KMS-11 (cell line): ENCODE results near the gene SCO1.
"Not testable (repeated sequence)": the region's sequence is repeated elsewhere in the genome, so short reads cannot be mapped to it uniquely, and the experiment has no call there.

ENCODE experiments used
- H2AFZ ChIP-seq: fragments of 200-600 bp; sonication (generic); 2 replicates; pipeline ENCODE4 v1.6.1; 2016; ENCODE audit warnings: antibody characterized with exemption, mixed run types, low read depth
- H3K27ac ChIP-seq: fragments of 200-600 bp; sonication (generic); 2 replicates; pipeline ENCODE4 v1.6.1; 2016; ENCODE audit warnings: mild to moderate bottlenecking, mixed run types
- H3K27me3 ChIP-seq: fragments of 200-600 bp; sonication (generic); 2 replicates; pipeline ENCODE4 v1.6.1; 2017; ENCODE audit warnings: mild to moderate bottlenecking, low read depth, mixed run types, moderate library complexity; ENCODE audit not compliant: insufficient read depth
- H3K36me3 ChIP-seq: fragments of 200-600 bp; sonication (generic); 2 replicates; pipeline ENCODE4 v1.6.1; 2017; ENCODE audit warnings: mild to moderate bottlenecking, mixed run types; ENCODE audit not compliant: insufficient read depth
- H3K4me1 ChIP-seq: fragments of 200-600 bp; sonication (generic); 2 replicates; pipeline ENCODE4 v1.6.1; 2016; ENCODE audit warnings: mild to moderate bottlenecking, low read depth, mixed run types; ENCODE audit not compliant: poor library complexity, severe bottlenecking
- H3K4me2 ChIP-seq: fragments of 200-600 bp; sonication (generic); 2 replicates; pipeline ENCODE4 v1.7.0; 2016; ENCODE audit warnings: mild to moderate bottlenecking, mixed run types
- H3K4me3 ChIP-seq: fragments of 200-600 bp; sonication (generic); IDR thresholded peaks from 2 replicates; pipeline ENCODE4 v1.6.1; 2017; ENCODE audit warnings: low read depth, low read length, mixed read lengths; ENCODE audit not compliant: insufficient read depth
- H3K79me2 ChIP-seq: fragments of 200-600 bp; sonication (generic); 2 replicates; pipeline ENCODE4 v1.6.1; 2016; ENCODE audit warnings: low read depth, mixed run types; ENCODE audit not compliant: insufficient read depth
- H3K9ac ChIP-seq: fragments of 200-600 bp; sonication (generic); 2 replicates; pipeline ENCODE4 v1.6.1; 2016; ENCODE audit warnings: mild to moderate bottlenecking, mixed run types
- H4K20me1 ChIP-seq: fragments of 200-600 bp; sonication (generic); 2 replicates; pipeline ENCODE4 v1.6.1; 2016; ENCODE audit warnings: mild to moderate bottlenecking, mixed run types; ENCODE audit not compliant: insufficient read depth
- TF ChIP-seq, protein P1 (sequence below): fragments of 200-600 bp; sonication (generic); conservative IDR thresholded peaks from 2 replicates; pipeline ENCODE4 v1.6.1; 2017; ENCODE audit warnings: low read depth, mild to moderate bottlenecking, antibody characterized with exemption, low read length, moderate library complexity, mixed read lengths

Gene SCO1

DNA sequence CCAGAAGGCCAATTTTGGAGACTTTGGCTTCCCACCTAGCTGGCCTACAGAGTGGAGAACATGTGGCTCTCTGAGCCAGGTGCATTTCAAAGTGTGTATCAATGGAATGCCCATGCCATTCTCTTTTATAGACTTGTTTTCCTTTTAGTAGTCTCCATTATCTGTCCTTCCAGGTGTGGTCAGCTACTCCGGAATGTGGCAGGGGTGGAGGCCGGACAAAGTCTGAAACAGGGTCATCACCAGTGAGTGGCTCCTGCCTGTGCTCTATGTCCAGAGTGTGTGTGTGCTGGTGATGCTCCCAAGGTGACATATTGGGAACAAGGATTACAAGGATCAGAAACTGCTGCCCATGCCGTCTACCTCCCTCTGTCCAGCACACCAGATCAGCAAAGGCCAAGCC, 36.3 kb upstream of the SCO1 start:
- Histone ChIP-seq H3K27me3 (no peaks in the 10 kb centered on the region), H3K4me1 (no peaks in the 10 kb centered on the region), H2AFZ (no peak overlapping the region), H3K27ac (no peak overlapping the region), H3K4me2 (no peak overlapping the region), H3K79me2 (no peaks in the 10 kb centered on the region), H3K36me3 (no peaks in the 10 kb centered on the region), H3K9ac (no peak overlapping the region), H4K20me1 (no peaks in the 10 kb centered on the region), H3K4me3 (no peak overlapping the region)
- TF ChIP-seq, protein P1, sequence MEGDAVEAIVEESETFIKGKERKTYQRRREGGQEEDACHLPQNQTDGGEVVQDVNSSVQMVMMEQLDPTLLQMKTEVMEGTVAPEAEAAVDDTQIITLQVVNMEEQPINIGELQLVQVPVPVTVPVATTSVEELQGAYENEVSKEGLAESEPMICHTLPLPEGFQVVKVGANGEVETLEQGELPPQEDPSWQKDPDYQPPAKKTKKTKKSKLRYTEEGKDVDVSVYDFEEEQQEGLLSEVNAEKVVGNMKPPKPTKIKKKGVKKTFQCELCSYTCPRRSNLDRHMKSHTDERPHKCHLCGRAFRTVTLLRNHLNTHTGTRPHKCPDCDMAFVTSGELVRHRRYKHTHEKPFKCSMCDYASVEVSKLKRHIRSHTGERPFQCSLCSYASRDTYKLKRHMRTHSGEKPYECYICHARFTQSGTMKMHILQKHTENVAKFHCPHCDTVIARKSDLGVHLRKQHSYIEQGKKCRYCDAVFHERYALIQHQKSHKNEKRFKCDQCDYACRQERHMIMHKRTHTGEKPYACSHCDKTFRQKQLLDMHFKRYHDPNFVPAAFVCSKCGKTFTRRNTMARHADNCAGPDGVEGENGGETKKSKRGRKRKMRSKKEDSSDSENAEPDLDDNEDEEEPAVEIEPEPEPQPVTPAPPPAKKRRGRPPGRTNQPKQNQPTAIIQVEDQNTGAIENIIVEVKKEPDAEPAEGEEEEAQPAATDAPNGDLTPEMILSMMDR: no peak

DNA sequence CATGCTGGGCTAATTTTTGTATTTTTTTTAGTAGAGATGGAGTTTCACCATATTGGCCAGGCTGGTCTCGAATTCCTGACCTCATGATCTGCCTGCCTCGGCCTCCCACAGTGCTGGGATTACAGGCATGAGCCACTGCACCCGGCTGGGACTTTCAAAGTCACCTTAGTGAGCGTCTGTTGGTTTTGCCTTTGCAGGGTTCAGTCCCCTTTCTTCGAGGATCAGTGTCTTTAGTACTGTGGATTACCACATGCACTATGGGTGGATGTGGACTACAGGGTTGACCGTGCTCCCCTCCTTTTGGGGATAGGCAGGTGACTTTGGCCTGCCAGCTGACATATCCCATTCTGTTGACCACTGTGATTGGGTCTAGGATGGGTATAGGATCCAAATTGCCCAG, 34.8 kb upstream of the SCO1 start:
- H3K27ac ChIP-seq, H3K4me2 ChIP-seq, H4K20me1 ChIP-seq, H3K4me3 ChIP-seq, H3K36me3 ChIP-seq, H2AFZ ChIP-seq, H3K4me1 ChIP-seq, H3K9ac ChIP-seq, H3K79me2 ChIP-seq, H3K27me3 ChIP-seq: not testable (repeated sequence)

DNA sequence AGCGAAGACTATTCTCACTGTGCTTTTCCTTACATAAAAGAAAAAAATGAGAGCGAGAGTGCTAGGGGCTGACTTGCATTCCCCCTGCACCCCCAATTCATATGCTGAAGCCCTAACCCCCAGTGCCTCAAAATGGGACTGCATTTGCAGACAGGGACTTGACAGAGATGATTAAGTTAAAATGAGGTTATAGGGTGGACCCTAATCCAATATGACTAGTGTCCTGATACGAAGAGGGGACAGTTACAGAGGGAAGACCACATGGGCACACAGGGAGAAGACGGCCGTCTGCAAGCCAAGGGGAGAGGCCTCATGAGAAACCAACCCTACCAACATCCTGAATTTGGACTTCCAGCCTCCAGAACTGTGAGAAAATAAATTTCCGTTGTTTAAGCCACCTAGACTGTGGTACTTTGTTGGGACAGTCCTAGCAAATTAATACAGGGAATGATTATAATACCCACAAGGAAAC, 34.1 kb upstream of the SCO1 start:
- no peaks in the 10 kb centered on the region for H3K4me1 ChIP-seq
- TF ChIP-seq, protein P1: no peak
- no peaks in the 10 kb centered on the region for H3K79me2 ChIP-seq
- H3K4me2 ChIP-seq: no peak overlapping the region
- H4K20me1 ChIP-seq: no peaks in the 10 kb centered on the region
- H3K27ac ChIP-seq: no peak overlapping the region
- no peak overlapping the region for H3K9ac ChIP-seq
- H3K27me3 ChIP-seq: no peaks in the 10 kb centered on the region
- H3K4me3 ChIP-seq: no peak overlapping the region
- no peak overlapping the region for H2AFZ ChIP-seq
- no peaks in the 10 kb centered on the region for H3K36me3 ChIP-seq

DNA sequence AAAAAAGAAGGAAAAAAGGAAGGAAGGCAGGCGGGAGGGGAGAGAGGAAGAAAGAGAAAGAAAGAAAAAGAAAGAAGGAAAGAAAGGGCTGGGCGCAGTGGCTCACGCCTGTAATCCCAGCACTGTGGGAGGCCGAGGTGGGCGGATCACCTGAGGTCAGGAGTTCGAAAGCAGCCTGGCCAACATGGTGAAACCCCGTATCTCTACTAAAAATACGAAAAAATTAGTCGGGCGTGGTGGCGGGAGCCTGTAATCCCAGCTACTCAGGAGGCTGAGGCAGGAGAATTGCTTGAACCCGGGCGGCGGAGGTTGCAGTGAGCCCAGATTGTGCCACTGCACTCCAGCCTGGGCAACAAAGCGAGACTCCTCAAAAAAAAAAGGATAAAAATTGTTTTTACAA, 32.9 kb upstream of the SCO1 start:
- not testable (repeated sequence) for H3K4me3 ChIP-seq, H3K27me3 ChIP-seq, H3K27ac ChIP-seq, H3K79me2 ChIP-seq, H3K36me3 ChIP-seq, H3K4me2 ChIP-seq, H4K20me1 ChIP-seq, H2AFZ ChIP-seq, H3K9ac ChIP-seq, H3K4me1 ChIP-seq

DNA sequence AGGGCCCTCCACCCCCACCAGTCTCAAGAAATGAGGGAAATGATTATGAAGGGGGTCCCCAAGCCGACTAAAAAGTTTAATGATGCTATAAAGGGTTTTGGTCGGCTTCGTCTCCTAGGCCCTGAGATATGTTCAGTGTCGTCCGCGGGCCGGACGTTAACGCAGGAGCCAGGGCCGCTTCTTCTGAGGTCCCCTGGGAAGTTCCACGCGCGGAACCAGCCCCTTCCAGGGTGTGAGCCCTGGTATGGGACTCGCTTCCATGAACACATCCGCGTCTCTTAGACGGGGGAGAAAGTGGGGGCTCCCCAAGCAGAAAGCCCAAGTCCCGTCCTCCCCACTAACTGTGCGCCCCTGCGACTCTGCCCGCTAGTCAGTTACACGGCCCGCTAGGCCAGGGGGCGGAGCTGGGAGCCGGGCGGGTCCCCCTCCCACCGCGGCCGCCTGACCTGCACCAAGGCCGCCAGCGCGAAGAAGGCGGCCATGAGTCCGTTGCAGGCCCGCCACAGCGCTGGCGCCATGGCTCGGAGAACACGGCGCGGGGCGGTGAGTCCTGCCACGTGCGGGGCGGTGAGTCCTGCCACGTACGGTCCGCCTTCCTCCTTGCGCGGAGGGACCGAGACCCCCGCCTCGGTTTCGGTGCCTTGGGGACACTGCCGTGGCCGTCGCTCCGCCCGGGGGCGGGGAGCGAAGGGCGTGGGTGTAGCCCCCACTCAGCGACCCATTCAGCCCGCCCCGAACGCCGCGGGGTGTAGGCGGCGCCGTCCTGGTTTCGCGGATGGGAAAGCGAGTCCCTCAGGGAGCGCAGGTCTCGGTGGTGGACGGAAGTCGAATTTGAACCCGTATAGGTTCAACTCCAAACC, 32.2 kb upstream of the SCO1 start, which contains the start of gene TMEM220:
Gene TMEM220 (minus strand): TSS at position 690 of the 860 bp plus-strand sequence. CDS start 172 bp downstream, at position 518.
- TF ChIP-seq, protein P1: no peak
- Histone ChIP-seq H3K36me3 (no peaks in the 10 kb centered on the region), H3K4me2 (no peak within 1 kb of the TSS), H3K27me3 (no peaks in the 10 kb centered on the region), H3K4me1 (no peaks in the 10 kb centered on the region), H3K79me2 (no peaks in the 10 kb centered on the region), H4K20me1 (no peaks in the 10 kb centered on the region), H3K27ac (no peak within 1 kb of the TSS), H2AFZ (no peak within 1 kb of the TSS), H3K4me3 (no peak within 1 kb of the TSS), H3K9ac (no peak within 1 kb of the TSS)
